ENCODE data around the gene KRT83. TPM values are rescaled to one million over a fixed set of nuclear protein-coding genes. Genes with fewer than 3 reads are reported as not detected.
A peak's percentile ranks its signal among the peaks of the same experiment; 100 is the strongest.

The KRT83 gene
- total RNA-seq, 2 donors from 2014 or later: 0.74 TPM; not detected in 1

DNA sequence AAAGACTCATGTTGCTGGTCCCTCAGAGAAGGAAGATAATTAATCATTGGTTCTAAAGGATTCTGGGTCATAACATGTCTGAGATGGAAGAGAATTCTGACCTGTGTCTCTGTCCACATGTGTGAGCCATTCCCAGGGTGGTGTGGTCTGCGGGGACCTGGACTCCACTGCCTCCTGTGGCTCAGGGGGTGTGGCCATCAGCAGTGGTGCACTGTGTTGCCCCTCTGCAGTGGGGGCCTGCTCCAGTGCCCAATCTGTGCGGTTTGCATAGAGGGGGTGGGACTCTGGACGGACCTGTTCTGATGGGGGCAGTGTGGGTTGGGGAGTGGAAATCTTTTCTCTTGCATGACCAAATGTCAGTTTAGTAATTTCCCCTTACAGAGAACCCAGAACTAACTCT is 32.6 kb upstream of the KRT83 start:
- WGBS: 68% methylated on average over 3 of the region's 3 CpGs
- H3K36me3 ChIP-seq: no peaks in the 10 kb centered on the region
- H3K4me3 ChIP-seq: no peak overlapping the region
- intact Hi-C loops (cut with DNase I): no loop called here
- H3K27ac ChIP-seq: no peak overlapping the region
- H3K27me3 ChIP-seq (replicated peaks; ENCODE audit: insufficient read depth): no peaks in the 10 kb centered on the region
- no peaks in the 10 kb centered on the region for H3K9me3 ChIP-seq
- peaks cover 4% of the 10 kb centered on the region for H3K4me1 ChIP-seq (replicated peaks)
- no peak for DNase-seq (ENCODE audit: low spot score)
- TF ChIP-seq POLR2AphosphoS5 (IDR thresholded peaks at IDR 0.05): no peak
- TF ChIP-seq CTCF (IDR thresholded peaks at IDR 0.05): no peak
- no peak for TF ChIP-seq POLR2A (IDR thresholded peaks at IDR 0.05)

- WGBS: 97% methylated on average over 2 of the region's 2 CpGs
- peaks cover 4% of the 10 kb centered on the region for H3K4me1 ChIP-seq (replicated peaks)
- no peaks in the 10 kb centered on the region for H3K27me3 ChIP-seq (replicated peaks; ENCODE audit: insufficient read depth)
- H3K9me3 ChIP-seq: no peaks in the 10 kb centered on the region
- H3K4me3 ChIP-seq: no peak overlapping the region
- H3K36me3 ChIP-seq: no peaks in the 10 kb centered on the region
- intact Hi-C loops (cut with DNase I): no loop called here
- H3K27ac ChIP-seq: no peak overlapping the region
- no peak for TF ChIP-seq CTCF (IDR thresholded peaks at IDR 0.05)
- no peak for TF ChIP-seq POLR2A (IDR thresholded peaks at IDR 0.05)
- TF ChIP-seq POLR2AphosphoS5 (IDR thresholded peaks at IDR 0.05): no peak
- no peak for DNase-seq (ENCODE audit: low spot score)
These were observed 31.8 kb upstream of the KRT83 start for GRCh38 chr12:52352951-52353350.

- H3K36me3 ChIP-seq: no peaks in the 10 kb centered on the region
- H3K27me3 ChIP-seq (replicated peaks; ENCODE audit: insufficient read depth): no peaks in the 10 kb centered on the region
- H3K27ac ChIP-seq: peak overlapping the region in 1 of 2 donors; percentile 24
- peak; percentile 57 for DNase-seq (ENCODE audit: low spot score)
- WGBS: 26% methylated on average over 9 of the region's 9 CpGs
- peaks cover 4% of the 10 kb centered on the region for H3K4me1 ChIP-seq (replicated peaks)
- intact Hi-C loops (cut with DNase I): no loop called here
- no peaks in the 10 kb centered on the region for H3K9me3 ChIP-seq
- peak; percentile 28 for TF ChIP-seq POLR2AphosphoS5 (IDR thresholded peaks at IDR 0.05)
- TF ChIP-seq POLR2A (IDR thresholded peaks at IDR 0.05): no peak
- H3K4me3 ChIP-seq: no peak overlapping the region
These were observed 30.2 kb upstream of the KRT83 start for GRCh38 chr12:52351196-52352059.

DNA sequence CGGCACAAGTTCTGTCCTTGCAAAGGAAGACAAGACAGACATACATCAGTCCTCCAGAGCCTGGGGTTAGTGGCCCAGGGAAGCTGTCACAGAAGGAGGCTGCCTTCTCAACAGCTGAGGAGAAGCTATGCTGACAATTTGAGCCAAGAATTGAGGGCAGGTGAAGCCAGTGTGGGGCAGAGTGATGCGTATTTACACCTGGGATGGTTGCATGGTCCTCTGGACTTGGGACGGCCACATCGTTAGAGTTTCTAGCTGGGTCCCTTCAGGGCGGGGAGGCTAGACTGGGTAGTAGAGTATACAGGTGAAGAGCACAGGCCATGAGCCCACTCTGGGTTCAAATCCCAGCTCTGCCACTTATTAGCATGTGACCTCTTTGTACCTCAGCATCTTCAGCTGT is 29.6 kb upstream of the KRT83 start:
- no peak overlapping the region for H3K4me3 ChIP-seq
- intact Hi-C loops (cut with DNase I): no loop called here
- H3K4me1 ChIP-seq (replicated peaks): peaks cover 4% of the 10 kb centered on the region
- no peaks in the 10 kb centered on the region for H3K9me3 ChIP-seq
- no peak for DNase-seq (ENCODE audit: low spot score)
- WGBS: 93% methylated on average over 5 of the region's 5 CpGs
- no peak overlapping the region for H3K27ac ChIP-seq
- no peaks in the 10 kb centered on the region for H3K36me3 ChIP-seq
- TF ChIP-seq POLR2AphosphoS5 (IDR thresholded peaks at IDR 0.05) (no peak), CTCF (IDR thresholded peaks at IDR 0.05) (no peak), POLR2A (IDR thresholded peaks at IDR 0.05) (no peak)
- H3K27me3 ChIP-seq (replicated peaks; ENCODE audit: insufficient read depth): no peaks in the 10 kb centered on the region

- intact Hi-C loops (cut with DNase I): no loop called here
- no peak overlapping the region for H3K27ac ChIP-seq
- H3K4me3 ChIP-seq: no peak overlapping the region
- DNase-seq (ENCODE audit: low spot score): no peak
- TF ChIP-seq POLR2A (IDR thresholded peaks at IDR 0.05) (no peak), POLR2AphosphoS5 (IDR thresholded peaks at IDR 0.05) (no peak), CTCF (IDR thresholded peaks at IDR 0.05) (no peak)
- H3K36me3 ChIP-seq: no peaks in the 10 kb centered on the region
- no peaks in the 10 kb centered on the region for H3K27me3 ChIP-seq (replicated peaks; ENCODE audit: insufficient read depth)
- 97% methylated on average over 8 of the region's 8 CpGs for WGBS
- peaks cover 4% of the 10 kb centered on the region for H3K4me1 ChIP-seq (replicated peaks)
- no peaks in the 10 kb centered on the region for H3K9me3 ChIP-seq
These were observed 28.9 kb upstream of the KRT83 start for GRCh38 chr12:52350021-52350620.

Data from prostate gland (tissue), 2 donors.